PC-9 (cell line): Measurements from ENCODE around the gene UGT1A7.

Experiments
- EZH2 ChIP-seq: fragments of 200-600 bp; sonication (generic); IDR thresholded peaks from 2 replicates; pipeline ENCODE4 v1.8.0; 2017; ENCODE audit warnings: antibody characterized with exemption, low read depth
- TF ChIP-seq, protein P1 (sequence below): fragments of 200-600 bp; sonication (generic); conservative IDR thresholded peaks from 2 replicates; pipeline ENCODE4 v1.6.1; 2017; ENCODE audit warnings: mixed run types, antibody characterized with exemption, mild to moderate bottlenecking, moderate library complexity

GRCh38 chr2:233793465-233794127, 111.9 kb downstream of the UGT1A7 start:
- TF ChIP-seq, protein P1, sequence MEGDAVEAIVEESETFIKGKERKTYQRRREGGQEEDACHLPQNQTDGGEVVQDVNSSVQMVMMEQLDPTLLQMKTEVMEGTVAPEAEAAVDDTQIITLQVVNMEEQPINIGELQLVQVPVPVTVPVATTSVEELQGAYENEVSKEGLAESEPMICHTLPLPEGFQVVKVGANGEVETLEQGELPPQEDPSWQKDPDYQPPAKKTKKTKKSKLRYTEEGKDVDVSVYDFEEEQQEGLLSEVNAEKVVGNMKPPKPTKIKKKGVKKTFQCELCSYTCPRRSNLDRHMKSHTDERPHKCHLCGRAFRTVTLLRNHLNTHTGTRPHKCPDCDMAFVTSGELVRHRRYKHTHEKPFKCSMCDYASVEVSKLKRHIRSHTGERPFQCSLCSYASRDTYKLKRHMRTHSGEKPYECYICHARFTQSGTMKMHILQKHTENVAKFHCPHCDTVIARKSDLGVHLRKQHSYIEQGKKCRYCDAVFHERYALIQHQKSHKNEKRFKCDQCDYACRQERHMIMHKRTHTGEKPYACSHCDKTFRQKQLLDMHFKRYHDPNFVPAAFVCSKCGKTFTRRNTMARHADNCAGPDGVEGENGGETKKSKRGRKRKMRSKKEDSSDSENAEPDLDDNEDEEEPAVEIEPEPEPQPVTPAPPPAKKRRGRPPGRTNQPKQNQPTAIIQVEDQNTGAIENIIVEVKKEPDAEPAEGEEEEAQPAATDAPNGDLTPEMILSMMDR = no peak
- no peak for TF ChIP-seq EZH2
